HG03520 (cell line): ENCODE data around the gene ALCAM.

Source experiments
- ATAC-seq: cut with Tn5 transposase; IDR thresholded peaks from one replicate; pipeline ENCODE4 v1.9.1; 2021; ENCODE audit warnings: mild to moderate bottlenecking, moderate library complexity; ENCODE audit not compliant: unreplicated experiment

The ALCAM gene

GRCh38 chr3:105355408-105356061 lies 11.2 kb upstream of the ALCAM start:
- no peak for ATAC-seq

- no peak for ATAC-seq
Measured at GRCh38 chr3:105356396-105356795, 10.3 kb upstream of the ALCAM start.

GRCh38 chr3:105356988-105357387 lies 9.7 kb upstream of the ALCAM start:
- ATAC-seq, result no peak

- ATAC-seq, result no peak
Measured at GRCh38 chr3:105359098-105359762, 7.5 kb upstream of the ALCAM start.

- ATAC-seq, result no peak
Measured at GRCh38 chr3:105360003-105360402, 6.7 kb upstream of the ALCAM start.

GRCh38 chr3:105362021-105362665 lies 4.6 kb upstream of the ALCAM start:
- no peak for ATAC-seq

GRCh38 chr3:105364128-105364527 lies 2.6 kb upstream of the ALCAM start:
- ATAC-seq, result no peak

- no peak for ATAC-seq
Measured at GRCh38 chr3:105365081-105365390, 1.7 kb upstream of the ALCAM start.

- no peak for ATAC-seq
Measured at GRCh38 chr3:105365391-105366325, 1.1 kb upstream of the ALCAM start.

GRCh38 chr3:105367063-105367405 lies 325 bp downstream of the ALCAM start:
- ATAC-seq, result no peak

- peak; percentile 22 for ATAC-seq
Measured at GRCh38 chr3:105367406-105368213, 901 bp downstream of the ALCAM start.

GRCh38 chr3:105368566-105369499 lies 2.1 kb downstream of the ALCAM start:
- peak; percentile 29 for ATAC-seq

GRCh38 chr3:105369500-105370371 lies 3.0 kb downstream of the ALCAM start:
- ATAC-seq, result peak; percentile 14

- no peak for ATAC-seq
Measured at GRCh38 chr3:105373383-105373782, 6.7 kb downstream of the ALCAM start.

GRCh38 chr3:105375750-105376511 lies 9.2 kb downstream of the ALCAM start:
- ATAC-seq, result no peak

- ATAC-seq, result no peak
Measured at GRCh38 chr3:105377716-105378115, 11.0 kb downstream of the ALCAM start.

GRCh38 chr3:105385179-105385578 lies 18.5 kb downstream of the ALCAM start:
- no peak for ATAC-seq
